Thyroid gland (tissue), 4 donors: ENCODE data around the gene SH2D4B. TPM values are rescaled to one million over a fixed set of nuclear protein-coding genes. Genes with fewer than 3 reads are reported as not detected.

Experiments used
- DNase-seq, 2 donors: peaks; one replicate each; pipeline ENCODE4 v3.0.0-alpha.2; 2019
- H3K27ac ChIP-seq, 3 donors: fragments of 200-600 bp; sonication (generic); 1 replicate in 2 of 3; 2 replicates in 1 of 3; pipeline ENCODE4 v1.5.1; 2016 to 2019; ENCODE audit warnings: mild to moderate bottlenecking in 1 of 3, moderate library complexity in 1 of 3
- H3K27me3 ChIP-seq: fragments of 200-600 bp; sonication (generic); one replicate; pipeline ENCODE4 v1.5.1; 2019
- H3K36me3 ChIP-seq, 2 donors: fragments of 200-600 bp; sonication (generic); one replicate each; pipeline ENCODE4 v1.5.1; 2016 to 2019
- H3K4me1 ChIP-seq, 2 donors: fragments of 200-600 bp; sonication (generic); one replicate each; pipeline ENCODE4 v1.5.1; 2017 to 2019
- H3K4me3 ChIP-seq, 3 donors: fragments of 200-600 bp; sonication (generic); replicated peaks in 1 of 3; 1 replicate in 2 of 3; 2 replicates in 1 of 3; pipeline ENCODE4 v1.5.1; 2016; ENCODE audit warnings: mild to moderate bottlenecking in 1 of 3
- H3K9me3 ChIP-seq: fragments of 200-600 bp; sonication (generic); one replicate; pipeline ENCODE4 v1.5.1; 2017
- CTCF ChIP-seq, 6 experiments: fragments of 200-600 bp in 3 of 6; fragments of 450-650 bp in 3 of 6; sonication (generic) in 3 of 6; IDR thresholded peaks; one replicate each; pipeline ENCODE4 v1.5.1; 2016 to 2019; ENCODE audit warnings: antibody characterized with exemption in 6 of 6, mild to moderate bottlenecking in 2 of 6, inconsistent platforms in 1 of 6, moderate library complexity in 1 of 6
- POLR2A ChIP-seq, 2 donors: fragments of 450-650 bp; IDR thresholded peaks; one replicate each; pipeline ENCODE4 v1.6.1; 2017; ENCODE audit warnings: antibody characterized with exemption in 2 of 2, mild to moderate bottlenecking in 2 of 2, moderate library complexity in 1 of 2
- WGBS, 2 donors: methylation state at CpG; one replicate each; pipeline ENCODE4 v1.1.5; 2017; 5-methylcytosine and 5-hydroxymethylcytosine counted together
- intact Hi-C: fragments of 100-400 bp; cut with DNase I; formaldehyde crosslinking; loops from one replicate; pipeline ENCODE4 v1.15.1; 2023
- total RNA-seq, 4 donors: library from RNA; depleted of rRNA; stranded (reverse); fragments of >200 nt; gene quantifications; one replicate each; pipeline ENCODE4 v1.2.3, GENCODE V29; 2016

SH2D4B gene
- total RNA-seq, 4 donors from 2014 or later: 1.1 to 1.6 TPM; not detected in 2

- H3K27ac ChIP-seq: no peak overlapping the region
- TF ChIP-seq CTCF (IDR thresholded peaks at IDR 0.05) (no peak), POLR2A (IDR thresholded peaks at IDR 0.05) (no peak)
- H3K4me3 ChIP-seq: no peak overlapping the region
- no peaks in the 10 kb centered on the region for H3K9me3 ChIP-seq
- H3K27me3 ChIP-seq: no peaks in the 10 kb centered on the region
- intact Hi-C loops: no loop called here
- no peak for DNase-seq
- no peaks in the 10 kb centered on the region for H3K4me1 ChIP-seq
- no peaks in the 10 kb centered on the region for H3K36me3 ChIP-seq
- 93 to 100% methylated on average over 1 of the region's 1 CpG for WGBS, 2 donors
These were observed 149.7 kb downstream of the SH2D4B start for GRCh38 chr10:80687476-80687789.

GRCh38 chr10:80690434-80690833 is 152.7 kb downstream of the SH2D4B start:
- Histone ChIP-seq H3K4me1 (no peaks in the 10 kb centered on the region), H3K36me3 (no peaks in the 10 kb centered on the region), H3K4me3 (no peak overlapping the region), H3K9me3 (no peaks in the 10 kb centered on the region), H3K27me3 (no peaks in the 10 kb centered on the region), H3K27ac (no peak overlapping the region)
- no peak for TF ChIP-seq POLR2A (IDR thresholded peaks at IDR 0.05)
- TF ChIP-seq CTCF (IDR thresholded peaks at IDR 0.05): no peak
- DNase-seq: no peak
- intact Hi-C loops: no loop called here

DNA sequence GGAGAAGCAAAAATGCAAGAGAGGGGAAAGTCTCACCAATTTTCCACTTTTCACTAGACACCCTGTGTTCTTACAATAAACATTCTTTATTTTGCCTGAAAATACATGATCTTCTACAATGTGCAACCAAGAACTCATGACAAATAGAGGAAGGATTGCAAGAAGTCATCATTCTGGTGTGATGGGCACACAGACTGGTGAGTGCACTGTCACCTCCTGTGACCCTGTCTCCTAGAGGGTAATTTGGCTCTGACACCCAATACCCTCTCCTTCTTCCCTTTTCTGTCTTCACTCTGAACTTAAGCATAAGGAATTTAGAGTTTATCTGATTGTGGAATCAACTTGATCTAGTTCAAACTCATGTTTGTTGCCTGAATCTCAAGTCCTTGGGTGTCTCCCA is 153.7 kb downstream of the SH2D4B start:
- TF ChIP-seq CTCF (IDR thresholded peaks at IDR 0.05): no peak
- no peak for TF ChIP-seq POLR2A (IDR thresholded peaks at IDR 0.05)
- H3K4me3 ChIP-seq: no peak overlapping the region
- DNase-seq: no peak
- no peaks in the 10 kb centered on the region for H3K36me3 ChIP-seq
- no peaks in the 10 kb centered on the region for H3K9me3 ChIP-seq
- no peaks in the 10 kb centered on the region for H3K27me3 ChIP-seq
- no peaks in the 10 kb centered on the region for H3K4me1 ChIP-seq
- no peak overlapping the region for H3K27ac ChIP-seq
- intact Hi-C loops: no loop called here

GRCh38 chr10:80693565-80693964 is 155.9 kb downstream of the SH2D4B start:
- DNase-seq: no peak
- Histone ChIP-seq H3K27ac (no peak overlapping the region), H3K4me1 (no peaks in the 10 kb centered on the region), H3K36me3 (no peaks in the 10 kb centered on the region), H3K27me3 (no peaks in the 10 kb centered on the region), H3K4me3 (no peak overlapping the region), H3K9me3 (no peaks in the 10 kb centered on the region)
- TF ChIP-seq CTCF (IDR thresholded peaks at IDR 0.05): no peak
- no peak for TF ChIP-seq POLR2A (IDR thresholded peaks at IDR 0.05)
- intact Hi-C loops: no loop called here
- WGBS, 2 donors: 79 to 80% methylated on average over 3 of the region's 3 CpGs

DNA sequence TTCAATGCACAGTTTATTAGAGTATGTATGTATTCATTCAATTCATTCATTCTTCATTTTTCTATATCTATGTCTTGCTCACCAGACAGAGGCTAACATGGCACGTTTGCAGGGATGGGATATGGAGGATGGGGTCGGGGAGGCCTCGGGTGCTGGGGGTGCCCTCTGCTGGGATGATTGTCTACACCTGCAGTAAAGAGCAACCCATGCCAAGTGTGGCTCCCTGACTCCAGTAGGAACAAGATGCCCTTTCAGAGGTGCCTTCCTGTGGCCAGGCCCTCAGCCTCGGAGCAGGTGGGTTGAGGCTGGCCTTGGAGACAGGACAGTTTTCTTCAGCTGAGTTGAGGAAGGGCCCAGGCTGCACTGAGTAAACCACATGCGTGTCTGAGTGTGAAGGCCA is 157.2 kb downstream of the SH2D4B start:
- WGBS, 2 donors: 83 to 90% methylated on average over 5 of the region's 5 CpGs
- intact Hi-C loops: no loop called here
- no peak overlapping the region for H3K27ac ChIP-seq

More for the DNA sequence above, 157.2 kb downstream of the SH2D4B start:
- no peaks in the 10 kb centered on the region for H3K36me3 ChIP-seq
- no peaks in the 10 kb centered on the region for H3K4me1 ChIP-seq
- no peak overlapping the region for H3K4me3 ChIP-seq
- no peaks in the 10 kb centered on the region for H3K27me3 ChIP-seq
- H3K9me3 ChIP-seq: no peaks in the 10 kb centered on the region
- no peak for DNase-seq
- TF ChIP-seq CTCF (IDR thresholded peaks at IDR 0.05) (no peak), POLR2A (IDR thresholded peaks at IDR 0.05) (no peak)

Other genes with a start within 250 kb of the SH2D4B start
- gene MAT1A, start 248.2 kb upstream of the SH2D4B start, total RNA-seq: under 1 TPM in 3 of 4 donors, not detected in 1; 0.22 to 0.39 (median 0.25) TPM
- 1 to 10 TPM in 1 of 4 donors, not detected in 3; 1.1 TPM for gene DYDC1, start 181.1 kb upstream of the SH2D4B start, total RNA-seq
- gene DYDC2, start 181.1 kb upstream of the SH2D4B start, total RNA-seq: not detected
- 10 to 100 TPM; 68.2 to 93.3 (median 79.7) TPM for gene PRXL2A, start 129.4 kb upstream of the SH2D4B start, total RNA-seq
- gene TSPAN14, start 83.6 kb upstream of the SH2D4B start, total RNA-seq: 10 to 100 TPM; 61.6 to 83.4 (median 77.9) TPM